HG02981 (cell line): ENCODE data around the gene TMPRSS6.

Experiments
- ATAC-seq: cut with Tn5 transposase; IDR thresholded peaks from one replicate; pipeline ENCODE4 v1.9.1; 2021; ENCODE audit warnings: mild to moderate bottlenecking, moderate library complexity; ENCODE audit not compliant: unreplicated experiment

The TMPRSS6 gene

GRCh38 chr22:37016134-37016910, 93.2 kb downstream of the TMPRSS6 start:
- no peak for ATAC-seq

- ATAC-seq, result no peak
These were observed 94.0 kb downstream of the TMPRSS6 start for GRCh38 chr22:37015587-37015878.
